AG09319 (cell line): ENCODE results near the gene SCD5.

Source experiments
- DNase-seq: peaks from one replicate; pipeline ENCODE4 v3.0.0-alpha.2; 2010; ENCODE audit warnings: low read depth; ENCODE audit errors: extremely low read depth
- TF ChIP-seq, protein P1 (sequence below): IDR thresholded peaks from 2 replicates; pipeline ENCODE4 v1.5.1; 2011; ENCODE audit warnings: low read depth, mild to moderate bottlenecking, inconsistent platforms, low read length, moderate library complexity

SCD5 gene

GRCh38 chr4:82642331-82642730, 156.3 kb downstream of the SCD5 start:
- TF ChIP-seq, protein P1, sequence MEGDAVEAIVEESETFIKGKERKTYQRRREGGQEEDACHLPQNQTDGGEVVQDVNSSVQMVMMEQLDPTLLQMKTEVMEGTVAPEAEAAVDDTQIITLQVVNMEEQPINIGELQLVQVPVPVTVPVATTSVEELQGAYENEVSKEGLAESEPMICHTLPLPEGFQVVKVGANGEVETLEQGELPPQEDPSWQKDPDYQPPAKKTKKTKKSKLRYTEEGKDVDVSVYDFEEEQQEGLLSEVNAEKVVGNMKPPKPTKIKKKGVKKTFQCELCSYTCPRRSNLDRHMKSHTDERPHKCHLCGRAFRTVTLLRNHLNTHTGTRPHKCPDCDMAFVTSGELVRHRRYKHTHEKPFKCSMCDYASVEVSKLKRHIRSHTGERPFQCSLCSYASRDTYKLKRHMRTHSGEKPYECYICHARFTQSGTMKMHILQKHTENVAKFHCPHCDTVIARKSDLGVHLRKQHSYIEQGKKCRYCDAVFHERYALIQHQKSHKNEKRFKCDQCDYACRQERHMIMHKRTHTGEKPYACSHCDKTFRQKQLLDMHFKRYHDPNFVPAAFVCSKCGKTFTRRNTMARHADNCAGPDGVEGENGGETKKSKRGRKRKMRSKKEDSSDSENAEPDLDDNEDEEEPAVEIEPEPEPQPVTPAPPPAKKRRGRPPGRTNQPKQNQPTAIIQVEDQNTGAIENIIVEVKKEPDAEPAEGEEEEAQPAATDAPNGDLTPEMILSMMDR: no peak
- DNase-seq: no peak

DNA sequence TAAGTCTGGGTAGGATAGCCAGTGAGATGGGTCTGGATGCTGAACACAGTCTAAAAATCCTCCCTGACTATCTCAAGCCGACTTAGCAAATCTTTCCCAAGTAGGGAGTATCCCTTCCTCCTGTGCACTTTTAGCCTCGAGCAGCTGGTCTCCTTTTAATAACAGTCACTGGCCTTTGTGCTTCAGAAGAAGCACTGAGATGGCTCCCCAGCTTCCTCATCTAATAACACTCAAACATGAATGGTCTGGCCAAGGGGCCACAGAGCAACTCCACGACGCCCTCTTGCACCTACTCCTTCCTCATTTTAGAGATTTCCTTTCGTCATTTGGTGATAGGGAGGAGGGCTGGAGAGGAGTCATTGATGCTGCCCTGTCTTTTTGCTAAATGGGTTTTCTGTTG, 158.1 kb downstream of the SCD5 start:
- no peak for DNase-seq
- TF ChIP-seq, protein P1: no peak

GRCh38 chr4:82639971-82640370, 158.6 kb downstream of the SCD5 start:
- TF ChIP-seq, protein P1: no peak
- no peak for DNase-seq

- DNase-seq: no peak
- TF ChIP-seq, protein P1: no peak
These were observed 160.1 kb downstream of the SCD5 start for GRCh38 chr4:82638479-82638878.

DNA sequence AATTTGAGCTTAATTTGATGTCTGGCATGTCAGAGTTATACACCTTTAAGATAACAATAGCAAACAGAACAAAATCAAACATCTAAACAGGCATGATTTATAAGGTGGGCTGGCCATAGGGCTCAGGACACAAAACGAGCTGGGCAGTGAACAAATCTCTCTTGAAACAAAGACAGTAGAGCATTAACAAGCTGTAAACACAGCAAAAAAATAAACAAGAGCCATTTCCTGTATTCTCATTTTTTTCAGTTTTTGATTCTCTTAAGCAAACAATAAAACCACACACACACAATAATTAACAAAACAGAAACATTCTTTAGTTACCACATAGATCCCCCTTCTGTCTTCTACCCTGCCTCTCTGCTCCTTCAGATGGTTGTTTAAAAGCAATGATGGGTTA, 168.5 kb downstream of the SCD5 start:
- TF ChIP-seq, protein P1: no peak
- DNase-seq: no peak

DNA sequence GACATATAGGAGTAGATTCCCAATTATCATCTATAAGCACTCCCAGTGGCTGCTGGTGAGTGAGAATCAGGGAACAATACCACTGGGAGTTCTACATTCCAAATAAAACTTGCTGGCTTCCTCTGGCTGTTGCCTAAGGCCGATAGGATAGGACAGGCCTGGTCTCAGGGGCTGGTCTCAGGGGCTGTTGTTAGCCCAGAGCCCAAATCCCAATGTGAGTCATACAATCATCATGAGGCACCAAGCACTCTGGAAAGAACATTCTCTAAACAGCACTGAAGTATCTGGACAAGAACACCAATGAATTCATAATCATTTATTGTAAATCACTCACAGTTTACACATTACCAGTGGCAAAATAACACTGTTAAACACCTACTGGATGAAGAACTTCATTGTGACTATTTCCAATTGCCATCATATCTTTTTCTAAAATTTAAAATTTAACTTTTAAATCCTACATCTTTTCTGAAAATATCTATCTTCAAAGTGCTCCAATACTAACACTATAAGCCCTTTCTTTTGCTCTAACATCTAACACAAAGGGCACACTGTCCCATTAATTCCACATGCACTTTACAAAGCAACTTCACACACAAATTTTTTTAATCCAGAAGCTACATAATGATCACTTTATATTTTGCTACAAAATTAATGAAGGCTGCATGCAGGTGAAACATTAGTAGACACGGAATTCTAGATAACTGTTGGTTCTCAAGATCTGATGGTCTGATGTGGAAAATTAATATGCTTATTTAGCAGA, 169.2 kb downstream of the SCD5 start:
- TF ChIP-seq, protein P1: no peak
- DNase-seq: no peak

GRCh38 chr4:82626251-82626868, 172.2 kb downstream of the SCD5 start:
- TF ChIP-seq, protein P1: no peak
- DNase-seq: no peak
